Naive thymus-derived CD4-positive, alpha-beta T cell (primary cell): Measurements from ENCODE around the gene RNF126. TPM values are rescaled to one million over a fixed set of nuclear protein-coding genes. Genes with fewer than 3 reads are reported as not detected.

Experiments used
- ATAC-seq: fragments of 150-1000 bp; cut with Tn5 transposase; 2 replicates; pipeline ENCODE4 v1.10.0; 2021; ENCODE audit warnings: mild to moderate bottlenecking, moderate library complexity
- CTCF ChIA-PET: fragments of 350-600 bp; sonication (Branson Sonifier 250); formaldehyde crosslinking; loops from one replicate; lab custom pipeline; 2021; ENCODE audit warnings: antibody characterized with exemption; lab: Charles Lee
- POLR2A ChIA-PET: fragments of 350-600 bp; sonication (Branson Sonifier 250); formaldehyde crosslinking; loops from one replicate; lab custom pipeline; 2021; ENCODE audit warnings: antibody characterized with exemption, inconsistent platforms; lab: Charles Lee
- DNase-seq, 9 donors: peaks; one replicate each; pipeline versions ENCODE4 v3.0.0 to v3.0.0-alpha.2; 2020 to 2022; ENCODE audit warnings: mixed read lengths in 1 of 9
- H3K27ac ChIP-seq: one replicate; pipeline ENCODE4 v1.7.0; 2013; ENCODE audit warnings: mild to moderate bottlenecking, low read depth, low read length, moderate library complexity
- H3K27me3 ChIP-seq, 2 donors: one replicate each; pipeline ENCODE4 v1.7.0; 2013; ENCODE audit warnings: low read length in 2 of 2, mild to moderate bottlenecking in 2 of 2, moderate library complexity in 2 of 2; ENCODE audit not compliant: control insufficient read depth in 2 of 2, insufficient read depth in 2 of 2
- H3K36me3 ChIP-seq, 3 experiments: 1 replicate in 2 of 3; 2 replicates in 1 of 3; pipeline ENCODE4 v1.7.0; 2013; ENCODE audit warnings: low read length in 3 of 3, mild to moderate bottlenecking in 3 of 3, moderate library complexity in 1 of 3; ENCODE audit not compliant: insufficient read depth in 3 of 3, control insufficient read depth in 2 of 3
- H3K4me1 ChIP-seq, 2 donors: one replicate each; pipeline ENCODE4 v1.7.0; 2013; ENCODE audit warnings: low read length in 2 of 2, mild to moderate bottlenecking in 2 of 2, moderate library complexity in 1 of 2; ENCODE audit not compliant: control insufficient read depth in 2 of 2, insufficient read depth in 2 of 2
- H3K4me3 ChIP-seq: 2 replicates; pipeline ENCODE4 v1.7.0; 2013; ENCODE audit warnings: mild to moderate bottlenecking, low read length
- H3K9me3 ChIP-seq, 3 experiments: 1 replicate in 2 of 3; 2 replicates in 1 of 3; pipeline ENCODE4 v1.7.0; 2013; ENCODE audit warnings: low read length in 3 of 3; ENCODE audit not compliant: control insufficient read depth in 2 of 3
- H3K27ac Mint-ChIP-seq, 9 donors: one replicate each; pipeline ENCODE4 v1.8.0; 2020 to 2022; ENCODE audit warnings: mixed read lengths in 9 of 9, mild to moderate bottlenecking in 8 of 9, moderate library complexity in 5 of 9, inconsistent platforms in 2 of 9
- H3K27me3 Mint-ChIP-seq, 5 donors: one replicate each; pipeline ENCODE4 v1.8.0; 2021 to 2022; ENCODE audit warnings: mixed read lengths in 5 of 5, mild to moderate bottlenecking in 1 of 5
- H3K36me3 Mint-ChIP-seq, 5 donors: one replicate each; pipeline ENCODE4 v1.8.0; 2020 to 2022; ENCODE audit warnings: mixed read lengths in 5 of 5, mild to moderate bottlenecking in 3 of 5, inconsistent platforms in 1 of 5
- H3K4me1 Mint-ChIP-seq, 7 donors: one replicate each; pipeline ENCODE4 v1.8.0; 2020 to 2022; ENCODE audit warnings: mixed read lengths in 7 of 7, mild to moderate bottlenecking in 3 of 7, inconsistent platforms in 1 of 7
- H3K4me3 Mint-ChIP-seq, 10 donors: one replicate each; pipeline ENCODE4 v1.8.0; 2020 to 2022; ENCODE audit warnings: mild to moderate bottlenecking in 10 of 10, mixed read lengths in 10 of 10, moderate library complexity in 6 of 10, inconsistent platforms in 2 of 10
- H3K9me3 Mint-ChIP-seq, 11 donors: one replicate each; pipeline ENCODE4 v1.8.0; 2020 to 2022; ENCODE audit warnings: mixed read lengths in 11 of 11, mild to moderate bottlenecking in 4 of 11, inconsistent platforms in 1 of 11, moderate library complexity in 1 of 11
- intact Hi-C, 2 donors: fragments of 100-400 bp; cut with micrococcal nuclease; formaldehyde crosslinking; loops; one replicate each; pipeline ENCODE4 v1.15.1; 2023
- polyA plus RNA-seq, 2 donors: library from polyadenylated mRNA; unstranded; fragments of 300-500 nt; fragmentation: Illumina TruSeq; gene quantifications; one replicate each; pipeline ENCODE4 v1.2.3, GENCODE V29; 2021
- total RNA-seq, 6 experiments: library from RNA in 5 of 6; stranded (reverse) in 5 of 6; gene quantifications; 1 replicate in 5 of 6; 2 replicates in 1 of 6; pipeline ENCODE4 v1.2.3 and lab custom pipeline; 2021 to 2026

The RNF126 gene
- total RNA-seq: 100 to 1,000 TPM in 3 of 5 experiments, 10 to 100 TPM in 2; 75.1 to 110 (median 101) TPM
- 10 to 100 TPM; 55.3 to 70.3 TPM for polyA plus RNA-seq
- total RNA-seq (lab: John Stamatoyannopoulos, UW): 58.6 reads per million, percentile 74 among the genes with 10 or more reads in this experiment

GRCh38 chr19:662962-663681, at the start of gene RNF126:
RNF126 (minus strand) TSS chr19:663214; CDS start chr19:663121, 93 bp downstream.
- ChIA-PET CTCF (interaction anchor here (0.8 to 1.3 kb wide), 3 partner anchors 71 to 200 kb away, joined by 3 to 7 read pairs (median 4); no protein-coding TSS in a partner anchor), POLR2A (interaction anchor here (0.6 to 1.8 kb wide), 9 partner anchors 16 to 606 kb away, joined by 3 to 11 read pairs (median 5); partner anchors contain the start of genes CDC34, CIRBP and POLRMT)
- Mint-ChIP-seq H3K9me3 (peaks cover 0 to 3% (median 0%) of the 10 kb centered on the region in 11 donors), H3K4me3 (peak within 1 kb of the TSS; percentile 95 to 99 (median 98)), H3K27me3 (peaks cover 0 to 2% (median 0%) of the 10 kb centered on the region in 5 donors), H3K36me3 (peaks cover 0 to 5% (median 0%) of the 10 kb centered on the region in 5 donors), H3K27ac (peak within 1 kb of the TSS; percentile 93 to 98 (median 97)), H3K4me1 (peaks cover 20 to 40% (median 32%) of the 10 kb centered on the region in 7 donors)
- peak within 1 kb of the TSS; percentile 96 for H3K27ac ChIP-seq
- H3K4me1 ChIP-seq: peaks cover 27 to 30% of the 10 kb centered on the region in 2 donors
- ATAC-seq: peak; percentile 78
- H3K4me3 ChIP-seq: peak within 1 kb of the TSS; percentile 92
- peaks cover 0 to 28% (median 0%) of the 10 kb centered on the region in 3 experiments for H3K36me3 ChIP-seq
- intact Hi-C loops: loop anchor here (1.0 to 10.0 kb wide), 9 partner anchors 17 to 742 kb away; partner anchors contain the start of genes BSG (in 2 of the 2), PTBP1 (in 2 of the 2), ATP5F1D (in 1 of the 2) and CDC34 (in 1 of the 2)
- DNase-seq: peak; percentile 83 to 92 (median 88)
- H3K9me3 ChIP-seq: no peaks in the 10 kb centered on the region
- no peaks in the 10 kb centered on the region for H3K27me3 ChIP-seq

GRCh38 chr19:711254-711653, 48.2 kb upstream of the RNF126 start:
- ChIA-PET CTCF (interaction anchor here (0.5 kb wide), 1 partner anchor 13 kb away, joined by 4 read pairs; no protein-coding TSS in a partner anchor), POLR2A (no interaction called here)
- Mint-ChIP-seq H3K9me3 (peaks cover 0 to 12% (median 6%) of the 10 kb centered on the region in 11 donors), H3K36me3 (peaks cover 0 to 7% (median 4%) of the 10 kb centered on the region in 5 donors), H3K4me3 (peak overlapping the region in 6 of 10 donors; percentile 12 to 56 (median 36)), H3K4me1 (peaks cover 0 to 8% (median 2%) of the 10 kb centered on the region in 7 donors), H3K27ac (no peak overlapping the region), H3K27me3 (peaks cover 19 to 28% (median 23%) of the 10 kb centered on the region in 5 donors)
- peaks cover 0 to 5% of the 10 kb centered on the region in 2 donors for H3K27me3 ChIP-seq
- DNase-seq (no peak), ATAC-seq (no peak)
- H3K36me3 ChIP-seq: no peaks in the 10 kb centered on the region
- H3K4me1 ChIP-seq: no peaks in the 10 kb centered on the region
- H3K4me3 ChIP-seq: no peak overlapping the region
- peaks cover 0 to 8% (median 0%) of the 10 kb centered on the region in 3 experiments for H3K9me3 ChIP-seq
- no peak overlapping the region for H3K27ac ChIP-seq
- intact Hi-C loops: no loop called here

- no peak overlapping the region for H3K27ac ChIP-seq
- CTCF ChIA-PET: no interaction called here
- Mint-ChIP-seq H3K4me1 (peaks cover 0 to 8% (median 2%) of the 10 kb centered on the region in 7 donors), H3K27me3 (peaks cover 16 to 25% (median 22%) of the 10 kb centered on the region in 5 donors), H3K27ac (no peak overlapping the region), H3K4me3 (peak overlapping the region in 2 of 10 donors; percentile 12 to 56), H3K9me3 (peaks cover 0 to 10% (median 5%) of the 10 kb centered on the region in 11 donors), H3K36me3 (peaks cover 0 to 6% (median 4%) of the 10 kb centered on the region in 5 donors)
- DNase-seq: no peak
- H3K4me3 ChIP-seq: no peak overlapping the region
- no peaks in the 10 kb centered on the region for H3K4me1 ChIP-seq
- POLR2A ChIA-PET: no interaction called here
- ATAC-seq: no peak
- H3K27me3 ChIP-seq: peaks cover 0 to 5% of the 10 kb centered on the region in 2 donors
- intact Hi-C loops: no loop called here
- H3K9me3 ChIP-seq: peaks cover 0 to 8% (median 0%) of the 10 kb centered on the region in 3 experiments
- H3K36me3 ChIP-seq: no peaks in the 10 kb centered on the region
Measured at GRCh38 chr19:710767-711166, 47.8 kb upstream of the RNF126 start.

GRCh38 chr19:709965-710571, 47.1 kb upstream of the RNF126 start:
- H3K36me3 Mint-ChIP-seq: no peaks in the 10 kb centered on the region
- H3K27me3 Mint-ChIP-seq: peaks cover 11 to 24% (median 16%) of the 10 kb centered on the region in 5 donors
- Histone ChIP-seq H3K9me3 (peaks cover 0 to 3% (median 0%) of the 10 kb centered on the region in 3 experiments), H3K4me3 (no peak overlapping the region), H3K4me1 (no peaks in the 10 kb centered on the region), H3K27ac (no peak overlapping the region), H3K36me3 (no peaks in the 10 kb centered on the region), H3K27me3 (peaks cover 0 to 5% of the 10 kb centered on the region in 2 donors)
- intact Hi-C loops: no loop called here
- POLR2A ChIA-PET: interaction anchor here (0.6 kb wide), 1 partner anchor 328 kb away, joined by 3 read pairs; no protein-coding TSS in a partner anchor
- DNase-seq (no peak), ATAC-seq (no peak)
- CTCF ChIA-PET: no interaction called here
- no peak overlapping the region for H3K4me3 Mint-ChIP-seq
- peaks cover 0 to 4% (median 0%) of the 10 kb centered on the region in 11 donors for H3K9me3 Mint-ChIP-seq
- H3K4me1 Mint-ChIP-seq: peaks cover 0 to 8% (median 0%) of the 10 kb centered on the region in 7 donors
- H3K27ac Mint-ChIP-seq: no peak overlapping the region

- Histone ChIP-seq H3K36me3 (no peaks in the 10 kb centered on the region), H3K27ac (no peak overlapping the region), H3K27me3 (peaks cover 0 to 5% of the 10 kb centered on the region in 2 donors), H3K9me3 (peaks cover 0 to 3% (median 0%) of the 10 kb centered on the region in 3 experiments), H3K4me1 (peaks cover 0 to 4% of the 10 kb centered on the region in 2 donors), H3K4me3 (no peak overlapping the region)
- Mint-ChIP-seq H3K4me3 (no peak overlapping the region), H3K27ac (no peak overlapping the region), H3K4me1 (peaks cover 0 to 9% (median 0%) of the 10 kb centered on the region in 7 donors), H3K9me3 (peaks cover 0 to 4% (median 0%) of the 10 kb centered on the region in 11 donors), H3K27me3 (peaks cover 11 to 24% (median 16%) of the 10 kb centered on the region in 5 donors), H3K36me3 (no peaks in the 10 kb centered on the region)
- ChIA-PET CTCF (no interaction called here), POLR2A (interaction anchor here (0.6 kb wide), 1 partner anchor 328 kb away, joined by 3 read pairs; no protein-coding TSS in a partner anchor)
- no peak for DNase-seq
- intact Hi-C loops: no loop called here
- no peak for ATAC-seq
Measured at GRCh38 chr19:709196-709964, 46.4 kb upstream of the RNF126 start.
